DOHH2 (cell line): ENCODE results near the gene SLC24A1.

ENCODE experiments used
- EZH2phosphoT487 ChIP-seq: fragments of 200-600 bp; sonication (generic); IDR thresholded peaks from 2 replicates; pipeline ENCODE4 v1.6.1; 2017; ENCODE audit warnings: borderline replicate concordance, mild to moderate bottlenecking, antibody characterized with exemption, low read length, moderate library complexity, mixed read lengths
- TF ChIP-seq, protein P1 (sequence below): fragments of 200-600 bp; sonication (generic); IDR thresholded peaks from one replicate; pipeline ENCODE4 v1.5.1; 2014; ENCODE audit warnings: antibody characterized with exemption, mild to moderate bottlenecking, low read depth, low read length; ENCODE audit not compliant: poor library complexity, severe bottlenecking

DNA sequence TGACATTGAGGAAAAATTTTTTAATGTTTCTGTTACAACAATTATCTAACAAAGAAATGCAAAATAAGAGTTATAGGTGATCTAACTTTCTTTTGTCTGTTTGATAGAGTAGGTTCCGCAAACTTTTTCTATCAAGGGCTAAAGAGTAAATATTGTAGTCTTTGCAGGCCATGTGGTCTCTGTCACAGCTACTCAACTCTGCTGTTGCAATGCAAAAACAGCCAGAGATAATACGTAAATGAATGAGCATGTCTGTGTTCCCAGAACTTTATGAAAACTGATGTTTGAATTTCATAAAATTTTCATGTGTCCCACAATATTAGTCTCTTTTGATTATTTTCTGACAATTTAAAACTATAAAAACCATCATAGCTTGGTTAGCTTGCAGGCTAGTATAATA is 73.3 kb downstream of the SLC24A1 start:
- TF ChIP-seq, protein P1, sequence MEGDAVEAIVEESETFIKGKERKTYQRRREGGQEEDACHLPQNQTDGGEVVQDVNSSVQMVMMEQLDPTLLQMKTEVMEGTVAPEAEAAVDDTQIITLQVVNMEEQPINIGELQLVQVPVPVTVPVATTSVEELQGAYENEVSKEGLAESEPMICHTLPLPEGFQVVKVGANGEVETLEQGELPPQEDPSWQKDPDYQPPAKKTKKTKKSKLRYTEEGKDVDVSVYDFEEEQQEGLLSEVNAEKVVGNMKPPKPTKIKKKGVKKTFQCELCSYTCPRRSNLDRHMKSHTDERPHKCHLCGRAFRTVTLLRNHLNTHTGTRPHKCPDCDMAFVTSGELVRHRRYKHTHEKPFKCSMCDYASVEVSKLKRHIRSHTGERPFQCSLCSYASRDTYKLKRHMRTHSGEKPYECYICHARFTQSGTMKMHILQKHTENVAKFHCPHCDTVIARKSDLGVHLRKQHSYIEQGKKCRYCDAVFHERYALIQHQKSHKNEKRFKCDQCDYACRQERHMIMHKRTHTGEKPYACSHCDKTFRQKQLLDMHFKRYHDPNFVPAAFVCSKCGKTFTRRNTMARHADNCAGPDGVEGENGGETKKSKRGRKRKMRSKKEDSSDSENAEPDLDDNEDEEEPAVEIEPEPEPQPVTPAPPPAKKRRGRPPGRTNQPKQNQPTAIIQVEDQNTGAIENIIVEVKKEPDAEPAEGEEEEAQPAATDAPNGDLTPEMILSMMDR, result no peak
- TF ChIP-seq EZH2phosphoT487, result no peak
